ENCODE results near the gene KRTAP5-10.
"Not testable (repeated sequence)": the region's sequence is repeated elsewhere in the genome, so short reads cannot be mapped to it uniquely, and the experiment has no call there.

Gene KRTAP5-10

GRCh38 chr11:71542879-71543777 is 22.2 kb upstream of the KRTAP5-10 start:
- no peak for DNase-seq

- DNase-seq = no peak
These were observed 21.5 kb upstream of the KRTAP5-10 start for GRCh38 chr11:71543866-71544265.

GRCh38 chr11:71544525-71545214 is 20.7 kb upstream of the KRTAP5-10 start:
- DNase-seq = no peak

GRCh38 chr11:71545405-71545966 is 19.9 kb upstream of the KRTAP5-10 start:
- DNase-seq = no peak

- DNase-seq = no peak
These were observed 17.2 kb upstream of the KRTAP5-10 start, which contains the start of gene KRTAP5-9 for GRCh38 chr11:71548120-71548519. Gene KRTAP5-9, plus strand, starts transcription at chr11:71548420. Its CDS starts 238 bp downstream, at chr11:71548658.

DNA sequence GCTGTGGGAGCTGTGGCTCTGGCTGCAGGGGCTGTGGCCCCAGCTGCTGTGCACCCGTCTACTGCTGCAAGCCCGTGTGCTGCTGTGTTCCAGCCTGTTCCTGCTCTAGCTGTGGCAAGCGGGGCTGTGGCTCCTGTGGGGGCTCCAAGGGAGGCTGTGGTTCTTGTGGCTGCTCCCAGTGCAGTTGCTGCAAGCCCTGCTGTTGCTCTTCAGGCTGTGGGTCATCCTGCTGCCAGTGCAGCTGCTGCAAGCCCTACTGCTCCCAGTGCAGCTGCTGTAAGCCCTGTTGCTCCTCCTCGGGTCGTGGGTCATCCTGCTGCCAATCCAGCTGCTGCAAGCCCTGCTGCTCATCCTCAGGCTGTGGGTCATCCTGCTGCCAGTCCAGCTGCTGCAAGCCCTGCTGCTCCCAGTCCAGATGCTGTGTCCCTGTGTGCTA is 16.6 kb upstream of the KRTAP5-10 start:
- no peak for DNase-seq

DNA sequence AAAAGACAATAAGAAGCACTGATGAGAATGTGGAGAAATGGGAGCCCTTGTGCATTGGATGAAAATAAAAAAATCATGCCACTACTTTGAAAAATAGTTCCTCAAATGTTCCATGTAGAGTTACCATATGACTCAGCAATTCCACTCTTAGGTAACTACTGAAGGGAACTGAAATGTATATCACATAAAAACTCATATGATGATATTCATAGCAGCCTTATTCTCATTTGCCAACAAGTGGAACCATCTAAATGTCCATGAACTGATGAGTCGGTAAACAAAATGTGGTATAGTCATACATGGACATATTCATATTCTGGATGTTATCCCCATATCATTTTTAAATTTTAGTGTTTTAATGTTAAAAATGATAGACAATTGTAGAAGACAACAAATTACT is 13.7 kb upstream of the KRTAP5-10 start:
- no peak for DNase-seq

GRCh38 chr11:71554996-71555395 is 10.4 kb upstream of the KRTAP5-10 start:
- DNase-seq = no peak

DNA sequence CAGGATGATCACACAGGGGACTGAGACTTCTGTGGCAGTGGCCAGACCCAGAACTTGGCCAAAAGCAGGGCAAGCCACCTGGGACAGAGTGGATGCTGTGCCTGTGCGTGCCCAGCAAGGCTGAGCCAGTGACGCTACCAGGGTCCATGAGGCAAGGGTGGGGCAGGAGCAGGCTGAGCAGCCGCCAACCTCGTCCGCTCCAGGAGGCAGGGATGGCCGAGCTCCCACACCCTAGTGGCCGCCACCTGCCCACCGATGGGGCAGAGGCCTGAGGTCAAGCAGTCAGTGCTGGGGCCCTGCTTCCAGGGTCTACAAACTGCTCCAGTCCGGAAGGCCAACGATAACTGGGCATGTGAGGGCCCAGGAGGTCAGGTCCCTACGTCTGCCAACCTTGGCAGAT is 9.9 kb upstream of the KRTAP5-10 start:
- DNase-seq = no peak

DNA sequence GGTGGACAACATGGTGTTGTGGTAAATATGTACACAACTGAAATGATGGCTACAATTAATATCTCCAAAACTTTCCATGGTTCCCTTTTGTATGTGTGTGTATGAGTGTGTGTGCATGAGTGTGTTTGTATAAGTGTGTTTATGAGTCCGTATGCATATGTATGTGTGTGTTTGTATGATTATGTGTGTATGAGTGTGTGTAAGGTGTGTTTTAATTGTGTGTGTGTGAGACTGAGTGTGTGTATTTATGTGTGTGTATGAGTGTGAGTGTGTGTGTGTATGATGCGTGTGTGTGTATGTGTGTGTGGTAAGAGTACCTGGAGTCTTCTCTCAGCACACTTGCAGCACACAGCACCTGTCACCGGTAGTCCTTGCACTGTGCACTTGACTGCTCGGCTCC is 9.3 kb upstream of the KRTAP5-10 start:
- no peak for DNase-seq

DNA sequence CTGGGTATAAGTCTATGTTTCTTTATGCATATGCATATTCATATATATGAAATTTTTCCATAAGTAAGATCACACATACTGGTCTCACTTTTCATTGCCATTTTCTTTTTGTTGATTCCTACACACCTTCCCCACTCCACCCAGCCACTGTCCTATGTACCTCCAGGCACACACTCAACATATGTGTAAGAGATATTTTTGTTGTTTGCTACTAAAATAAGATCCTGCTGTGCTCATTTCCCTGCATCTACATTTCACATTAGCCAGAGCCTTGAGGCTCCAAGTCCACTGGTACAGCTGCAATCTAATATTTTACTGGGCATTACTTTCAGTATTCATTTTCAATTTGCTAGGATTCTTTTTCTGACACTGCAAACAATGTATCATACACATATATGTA is 8.1 kb upstream of the KRTAP5-10 start:
- DNase-seq = no peak

DNA sequence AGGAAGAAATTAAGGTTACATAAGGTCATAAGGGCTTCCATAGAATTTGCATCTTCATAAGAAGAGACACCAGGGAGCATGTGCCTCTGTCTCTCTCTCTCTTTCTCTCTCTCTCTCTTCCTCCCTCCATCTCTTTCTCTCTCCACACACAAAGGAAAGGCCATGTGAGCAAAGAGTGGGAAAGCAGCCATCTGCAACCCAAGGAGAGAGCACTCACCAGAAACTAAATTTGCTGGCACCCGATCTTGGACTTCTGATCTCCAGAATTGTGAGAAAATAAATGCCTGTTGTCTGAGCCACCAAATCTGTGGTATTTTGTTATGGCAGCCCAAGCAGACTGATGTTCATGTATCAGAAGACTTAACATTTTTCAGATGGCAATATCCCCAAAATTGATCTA is 6.4 kb upstream of the KRTAP5-10 start:
- no peak for DNase-seq

GRCh38 chr11:71562120-71562519 is 3.2 kb upstream of the KRTAP5-10 start:
- DNase-seq = no peak

GRCh38 chr11:71563406-71563805 is 2.0 kb upstream of the KRTAP5-10 start:
- DNase-seq = no peak

- no peak for DNase-seq
These were observed 933 bp upstream of the KRTAP5-10 start for GRCh38 chr11:71564430-71564829.

- DNase-seq = no peak
These were observed 788 bp downstream of the KRTAP5-10 start for GRCh38 chr11:71566081-71566620.

GRCh38 chr11:71566626-71567599 is 1.6 kb downstream of the KRTAP5-10 start:
- not testable (repeated sequence) for DNase-seq

- DNase-seq = not testable (repeated sequence)
These were observed 2.3 kb downstream of the KRTAP5-10 start for GRCh38 chr11:71567633-71568032.

DNA sequence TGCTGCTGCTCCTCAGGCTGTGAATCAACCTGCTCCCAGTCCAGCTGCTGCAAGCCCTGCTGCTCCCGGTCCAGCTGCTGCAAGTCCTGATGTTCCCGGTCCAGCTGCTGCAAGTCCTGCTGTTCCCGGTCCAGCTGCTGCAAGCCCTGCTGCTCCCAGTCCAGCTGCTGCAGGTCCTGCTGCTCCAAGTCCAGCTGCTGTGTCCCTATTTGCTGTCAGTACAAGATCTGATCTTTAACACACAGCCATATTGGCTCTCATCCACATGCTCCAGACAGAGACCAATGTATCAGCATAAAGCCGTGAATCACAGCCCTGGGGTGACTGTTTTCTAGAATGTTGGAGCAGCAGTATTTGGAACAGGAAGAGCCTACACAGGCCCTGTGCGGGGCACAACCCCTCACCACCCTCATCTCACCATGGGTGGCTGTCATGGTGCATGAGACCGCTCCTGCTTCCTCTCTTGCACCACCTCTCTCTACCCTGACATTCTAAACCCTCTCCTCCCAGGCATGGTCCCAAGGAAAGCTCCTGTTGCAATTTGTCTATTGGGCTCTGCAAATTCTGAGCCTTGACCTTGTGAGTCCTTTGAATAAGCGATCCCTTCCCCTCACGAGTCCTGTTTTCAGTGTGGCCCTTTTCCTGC is 3.5 kb downstream of the KRTAP5-10 start:
- no peak for DNase-seq

DNA sequence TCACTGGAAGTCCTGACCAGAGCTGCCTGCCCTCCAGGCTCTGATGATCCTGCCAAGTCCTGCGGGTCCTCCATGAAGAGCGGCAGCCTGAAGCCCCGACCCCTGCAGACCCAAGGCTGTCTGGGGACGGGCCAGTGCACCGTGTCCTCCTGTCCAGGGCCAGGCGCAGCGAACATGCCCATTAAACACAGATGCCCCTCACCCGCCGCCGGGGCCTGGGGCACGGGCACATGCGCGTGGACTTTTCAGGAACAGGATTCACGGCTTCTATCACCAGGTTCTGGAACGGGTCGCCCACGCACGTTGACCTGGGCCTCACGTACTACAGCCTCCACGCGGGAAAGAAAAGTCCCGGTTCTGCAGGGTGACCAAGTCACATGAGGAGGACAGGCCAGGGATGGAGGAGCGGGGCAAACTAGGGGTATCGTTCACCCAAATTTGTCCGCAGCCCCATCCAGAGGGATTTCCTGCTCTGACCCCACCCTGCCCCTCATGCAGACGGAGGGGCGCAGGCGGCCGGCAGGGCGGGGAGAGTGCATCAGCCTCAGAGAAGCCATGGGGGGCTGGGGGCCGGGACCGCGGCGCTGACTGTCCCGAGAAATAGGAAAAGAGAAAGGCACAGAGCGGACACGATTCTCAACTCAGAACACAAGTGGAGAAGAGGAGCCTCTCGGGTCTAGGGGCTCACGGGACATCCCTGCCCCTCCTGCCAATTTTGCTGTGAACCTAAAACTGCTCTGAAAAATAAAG is 5.9 kb downstream of the KRTAP5-10 start:
- DNase-seq = not testable (repeated sequence)

GRCh38 chr11:71572811-71573210 is 7.4 kb downstream of the KRTAP5-10 start:
- DNase-seq = no peak

All from stimulated activated naive CD4-positive, alpha-beta T cell (primary cell).